Hippocampal formation (tissue), 2 donors: ENCODE measurements around the gene TTC39B.
A peak's percentile ranks its signal among the peaks of the same experiment; 100 is the strongest.

Source experiments
- DNase-seq, 2 donors: peaks; one replicate each; lab custom pipeline; 2025; lab: John Stamatoyannopoulos, UW

Gene TTC39B

GRCh38 chr9:15227491-15227890, 79.5 kb downstream of the TTC39B start:
- no peak for DNase-seq

GRCh38 chr9:15225564-15226126, 81.4 kb downstream of the TTC39B start:
- no peak for DNase-seq

- no peak for DNase-seq
These were observed 84.7 kb downstream of the TTC39B start for GRCh38 chr9:15222313-15222712.

GRCh38 chr9:15221746-15222145, 85.3 kb downstream of the TTC39B start:
- no peak for DNase-seq

GRCh38 chr9:15220658-15221318, 86.2 kb downstream of the TTC39B start:
- DNase-seq: no peak

- DNase-seq: no peak
These were observed 87.5 kb downstream of the TTC39B start for GRCh38 chr9:15219546-15219945.

GRCh38 chr9:15218994-15219393, 88.0 kb downstream of the TTC39B start:
- no peak for DNase-seq

GRCh38 chr9:15213249-15213648, 93.8 kb downstream of the TTC39B start:
- DNase-seq: no peak

- DNase-seq: no peak
These were observed 95.1 kb downstream of the TTC39B start for GRCh38 chr9:15211815-15212495.

- peak; percentile 30 to 76 for DNase-seq
These were observed 95.7 kb downstream of the TTC39B start for GRCh38 chr9:15211160-15211814.

- DNase-seq: no peak
These were observed 99.9 kb downstream of the TTC39B start for GRCh38 chr9:15206903-15207696.

- DNase-seq: no peak
These were observed 101.2 kb downstream of the TTC39B start for GRCh38 chr9:15205632-15206420.

- no peak for DNase-seq
These were observed 103.4 kb downstream of the TTC39B start for GRCh38 chr9:15203581-15203980.

GRCh38 chr9:15200111-15200510, 106.9 kb downstream of the TTC39B start:
- DNase-seq: no peak

- DNase-seq: no peak
These were observed 114.2 kb downstream of the TTC39B start for GRCh38 chr9:15192856-15193255.

GRCh38 chr9:15191378-15191777, 115.6 kb downstream of the TTC39B start:
- no peak for DNase-seq

- DNase-seq: no peak
These were observed 117.5 kb downstream of the TTC39B start for GRCh38 chr9:15189481-15189880.

- no peak for DNase-seq
These were observed 119.4 kb downstream of the TTC39B start for GRCh38 chr9:15187589-15187988.

GRCh38 chr9:15182730-15183129, 124.3 kb downstream of the TTC39B start:
- no peak for DNase-seq

- no peak for DNase-seq
These were observed 124.9 kb downstream of the TTC39B start for GRCh38 chr9:15182101-15182551.

GRCh38 chr9:15180124-15180523, 126.9 kb downstream of the TTC39B start:
- no peak for DNase-seq
